Progenitor cell of endocrine pancreas (in vitro differentiated cells): ENCODE data around the gene FPR2. TPM values are rescaled to one million over a fixed set of nuclear protein-coding genes. Genes with fewer than 3 reads are reported as not detected.

Experiments used
- DNase-seq: peaks from one replicate; pipeline ENCODE4 v3.0.0; 2021; ENCODE audit warnings: low spot score; ENCODE audit not compliant: unreplicated experiment
- H3K27ac Mint-ChIP-seq: 2 replicates; pipeline ENCODE4 v1.8.0; 2021; ENCODE audit warnings: mild to moderate bottlenecking, moderate library complexity, mixed read lengths
- H3K27me3 Mint-ChIP-seq: 2 replicates; pipeline ENCODE4 v1.8.0; 2021; ENCODE audit warnings: mixed read lengths
- H3K36me3 Mint-ChIP-seq: 2 replicates; pipeline ENCODE4 v1.8.0; 2022; ENCODE audit warnings: mixed read lengths; ENCODE audit not compliant: insufficient read depth
- H3K4me1 Mint-ChIP-seq: 2 replicates; pipeline ENCODE4 v1.8.0; 2021; ENCODE audit warnings: low read depth, mixed read lengths
- H3K4me3 Mint-ChIP-seq: 2 replicates; pipeline ENCODE4 v1.8.0; 2021; ENCODE audit warnings: low read depth, mild to moderate bottlenecking, moderate library complexity, mixed read lengths
- H3K9me3 Mint-ChIP-seq: 2 replicates; pipeline ENCODE4 v1.8.0; 2021; ENCODE audit warnings: low read depth, mixed read lengths
- CTCF ChIP-seq: fragments of 200-600 bp; sonication (generic); IDR thresholded peaks from one replicate; pipeline ENCODE4 v1.5.0; 2021; ENCODE audit warnings: antibody characterized with exemption, mild to moderate bottlenecking; ENCODE audit not compliant: unreplicated experiment
- total RNA-seq: library from RNA; stranded (reverse); gene quantifications from 2 replicates; pipeline ENCODE4 v1.2.1, GENCODE V29; 2021

FPR2 gene
- total RNA-seq, 1 donor from 2014 or later, result not detected

- H3K27me3 Mint-ChIP-seq, result peaks cover 77% of the 10 kb centered on the region
- TF ChIP-seq CTCF, result no peak
- no peaks in the 10 kb centered on the region for H3K36me3 Mint-ChIP-seq
- H3K4me1 Mint-ChIP-seq, result no peaks in the 10 kb centered on the region
- H3K27ac Mint-ChIP-seq, result no peak overlapping the region
- H3K9me3 Mint-ChIP-seq, result no peaks in the 10 kb centered on the region
- no peak overlapping the region for H3K4me3 Mint-ChIP-seq
- no peak for DNase-seq
These were observed 38.5 kb upstream of the FPR2 start for GRCh38 chr19:51722492-51722891.

- H3K27ac Mint-ChIP-seq, result no peak overlapping the region
- no peak overlapping the region for H3K4me3 Mint-ChIP-seq
- no peak for DNase-seq
- H3K4me1 Mint-ChIP-seq, result no peaks in the 10 kb centered on the region
- no peaks in the 10 kb centered on the region for H3K36me3 Mint-ChIP-seq
- no peak for TF ChIP-seq CTCF
- H3K9me3 Mint-ChIP-seq, result no peaks in the 10 kb centered on the region
- H3K27me3 Mint-ChIP-seq, result peaks cover 70% of the 10 kb centered on the region
These were observed 36.4 kb upstream of the FPR2 start for GRCh38 chr19:51724543-51724942.

GRCh38 chr19:51726049-51726448 lies 34.9 kb upstream of the FPR2 start:
- Mint-ChIP-seq H3K27me3 (peaks cover 56% of the 10 kb centered on the region), H3K36me3 (no peaks in the 10 kb centered on the region), H3K4me3 (no peak overlapping the region), H3K9me3 (peaks cover 5% of the 10 kb centered on the region), H3K27ac (no peak overlapping the region), H3K4me1 (no peaks in the 10 kb centered on the region)
- no peak for DNase-seq
- TF ChIP-seq CTCF, result no peak

- no peak for DNase-seq
- no peak for TF ChIP-seq CTCF
- H3K4me3 Mint-ChIP-seq, result no peak overlapping the region
- H3K27ac Mint-ChIP-seq, result no peak overlapping the region
- H3K4me1 Mint-ChIP-seq, result no peaks in the 10 kb centered on the region
- H3K36me3 Mint-ChIP-seq, result no peaks in the 10 kb centered on the region
- H3K9me3 Mint-ChIP-seq, result peaks cover 7% of the 10 kb centered on the region
- H3K27me3 Mint-ChIP-seq, result peaks cover 47% of the 10 kb centered on the region
These were observed 33.6 kb upstream of the FPR2 start for GRCh38 chr19:51727349-51727880.

- no peak for TF ChIP-seq CTCF
- H3K4me1 Mint-ChIP-seq, result no peaks in the 10 kb centered on the region
- H3K4me3 Mint-ChIP-seq, result no peak overlapping the region
- no peak for DNase-seq
- H3K9me3 Mint-ChIP-seq, result peaks cover 7% of the 10 kb centered on the region
- H3K36me3 Mint-ChIP-seq, result no peaks in the 10 kb centered on the region
- H3K27ac Mint-ChIP-seq, result no peak overlapping the region
- H3K27me3 Mint-ChIP-seq, result peaks cover 29% of the 10 kb centered on the region
These were observed 31.2 kb upstream of the FPR2 start for GRCh38 chr19:51729781-51730180.
